ENCODE measurements around the gene KDM4B.

DNA sequence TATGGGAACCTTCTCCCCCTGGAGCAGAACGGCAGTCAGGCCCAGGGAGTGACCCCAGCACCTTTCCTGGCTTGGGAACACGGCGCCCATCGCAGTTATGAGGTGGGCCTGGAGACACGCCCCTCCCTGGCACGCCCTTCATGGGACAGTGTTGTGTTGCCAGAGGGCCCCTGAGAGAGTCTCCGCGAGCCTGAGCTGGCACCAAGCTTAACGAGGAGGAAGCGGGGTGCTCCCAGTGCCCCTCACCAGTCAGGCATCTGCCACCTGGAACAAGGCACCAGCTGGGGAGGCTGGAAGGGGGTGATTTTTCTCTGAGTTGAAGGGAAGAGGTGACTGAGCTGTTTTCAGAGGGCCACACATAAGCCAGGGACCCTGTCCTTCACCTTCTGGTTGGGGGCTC, 180.6 kb downstream of the KDM4B start:
- TF ChIP-seq SIN3A (conservative IDR thresholded peaks at IDR 0.05 in 1 of 2, IDR thresholded peaks at IDR 0.05 in 1 of 2; ENCODE audit: low read depth in 1 of 2, low read length in 2 of 2) (no peak), EP300 (IDR thresholded peaks at IDR 0.05; ENCODE audit: borderline replicate concordance in 1 of 2, low read depth in 2 of 2, low read length in 2 of 2) (no peak), RBBP5 (IDR thresholded peaks at IDR 0.05; ENCODE audit: borderline replicate concordance, low read depth, low read length) (no peak), PHF8 (conservative IDR thresholded peaks at IDR 0.05; ENCODE audit: low read depth, low read length) (no peak), POLR2A (IDR thresholded peaks at IDR 0.05; ENCODE audit: control extremely low read depth in 1 of 2, low read depth in 2 of 2, low read length in 2 of 2) (no peak), RFX5 (IDR thresholded peaks at IDR 0.05; ENCODE audit: borderline replicate concordance, low read depth, low read length) (no peak), SP1 (IDR thresholded peaks at IDR 0.05; ENCODE audit: low read depth, low read length) (no peak), EZH2 (IDR thresholded peaks at IDR 0.05; ENCODE audit: low read depth, low read length, severe bottlenecking) (no peak), TAF1 (IDR thresholded peaks at IDR 0.05; ENCODE audit: low read depth, low read length) (no peak)
- TF ChIP-seq, protein P1, sequence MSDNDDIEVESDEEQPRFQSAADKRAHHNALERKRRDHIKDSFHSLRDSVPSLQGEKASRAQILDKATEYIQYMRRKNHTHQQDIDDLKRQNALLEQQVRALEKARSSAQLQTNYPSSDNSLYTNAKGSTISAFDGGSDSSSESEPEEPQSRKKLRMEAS (IDR thresholded peaks at IDR 0.05) = no peak
- TF ChIP-seq, protein P2, sequence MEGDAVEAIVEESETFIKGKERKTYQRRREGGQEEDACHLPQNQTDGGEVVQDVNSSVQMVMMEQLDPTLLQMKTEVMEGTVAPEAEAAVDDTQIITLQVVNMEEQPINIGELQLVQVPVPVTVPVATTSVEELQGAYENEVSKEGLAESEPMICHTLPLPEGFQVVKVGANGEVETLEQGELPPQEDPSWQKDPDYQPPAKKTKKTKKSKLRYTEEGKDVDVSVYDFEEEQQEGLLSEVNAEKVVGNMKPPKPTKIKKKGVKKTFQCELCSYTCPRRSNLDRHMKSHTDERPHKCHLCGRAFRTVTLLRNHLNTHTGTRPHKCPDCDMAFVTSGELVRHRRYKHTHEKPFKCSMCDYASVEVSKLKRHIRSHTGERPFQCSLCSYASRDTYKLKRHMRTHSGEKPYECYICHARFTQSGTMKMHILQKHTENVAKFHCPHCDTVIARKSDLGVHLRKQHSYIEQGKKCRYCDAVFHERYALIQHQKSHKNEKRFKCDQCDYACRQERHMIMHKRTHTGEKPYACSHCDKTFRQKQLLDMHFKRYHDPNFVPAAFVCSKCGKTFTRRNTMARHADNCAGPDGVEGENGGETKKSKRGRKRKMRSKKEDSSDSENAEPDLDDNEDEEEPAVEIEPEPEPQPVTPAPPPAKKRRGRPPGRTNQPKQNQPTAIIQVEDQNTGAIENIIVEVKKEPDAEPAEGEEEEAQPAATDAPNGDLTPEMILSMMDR (IDR thresholded peaks at IDR 0.05; ENCODE audit: control extremely low read depth in 1 of 3, insufficient read depth in 1 of 3, low read depth in 1 of 3, low read length in 3 of 3) = no peak
- TF ChIP-seq, protein P3, sequence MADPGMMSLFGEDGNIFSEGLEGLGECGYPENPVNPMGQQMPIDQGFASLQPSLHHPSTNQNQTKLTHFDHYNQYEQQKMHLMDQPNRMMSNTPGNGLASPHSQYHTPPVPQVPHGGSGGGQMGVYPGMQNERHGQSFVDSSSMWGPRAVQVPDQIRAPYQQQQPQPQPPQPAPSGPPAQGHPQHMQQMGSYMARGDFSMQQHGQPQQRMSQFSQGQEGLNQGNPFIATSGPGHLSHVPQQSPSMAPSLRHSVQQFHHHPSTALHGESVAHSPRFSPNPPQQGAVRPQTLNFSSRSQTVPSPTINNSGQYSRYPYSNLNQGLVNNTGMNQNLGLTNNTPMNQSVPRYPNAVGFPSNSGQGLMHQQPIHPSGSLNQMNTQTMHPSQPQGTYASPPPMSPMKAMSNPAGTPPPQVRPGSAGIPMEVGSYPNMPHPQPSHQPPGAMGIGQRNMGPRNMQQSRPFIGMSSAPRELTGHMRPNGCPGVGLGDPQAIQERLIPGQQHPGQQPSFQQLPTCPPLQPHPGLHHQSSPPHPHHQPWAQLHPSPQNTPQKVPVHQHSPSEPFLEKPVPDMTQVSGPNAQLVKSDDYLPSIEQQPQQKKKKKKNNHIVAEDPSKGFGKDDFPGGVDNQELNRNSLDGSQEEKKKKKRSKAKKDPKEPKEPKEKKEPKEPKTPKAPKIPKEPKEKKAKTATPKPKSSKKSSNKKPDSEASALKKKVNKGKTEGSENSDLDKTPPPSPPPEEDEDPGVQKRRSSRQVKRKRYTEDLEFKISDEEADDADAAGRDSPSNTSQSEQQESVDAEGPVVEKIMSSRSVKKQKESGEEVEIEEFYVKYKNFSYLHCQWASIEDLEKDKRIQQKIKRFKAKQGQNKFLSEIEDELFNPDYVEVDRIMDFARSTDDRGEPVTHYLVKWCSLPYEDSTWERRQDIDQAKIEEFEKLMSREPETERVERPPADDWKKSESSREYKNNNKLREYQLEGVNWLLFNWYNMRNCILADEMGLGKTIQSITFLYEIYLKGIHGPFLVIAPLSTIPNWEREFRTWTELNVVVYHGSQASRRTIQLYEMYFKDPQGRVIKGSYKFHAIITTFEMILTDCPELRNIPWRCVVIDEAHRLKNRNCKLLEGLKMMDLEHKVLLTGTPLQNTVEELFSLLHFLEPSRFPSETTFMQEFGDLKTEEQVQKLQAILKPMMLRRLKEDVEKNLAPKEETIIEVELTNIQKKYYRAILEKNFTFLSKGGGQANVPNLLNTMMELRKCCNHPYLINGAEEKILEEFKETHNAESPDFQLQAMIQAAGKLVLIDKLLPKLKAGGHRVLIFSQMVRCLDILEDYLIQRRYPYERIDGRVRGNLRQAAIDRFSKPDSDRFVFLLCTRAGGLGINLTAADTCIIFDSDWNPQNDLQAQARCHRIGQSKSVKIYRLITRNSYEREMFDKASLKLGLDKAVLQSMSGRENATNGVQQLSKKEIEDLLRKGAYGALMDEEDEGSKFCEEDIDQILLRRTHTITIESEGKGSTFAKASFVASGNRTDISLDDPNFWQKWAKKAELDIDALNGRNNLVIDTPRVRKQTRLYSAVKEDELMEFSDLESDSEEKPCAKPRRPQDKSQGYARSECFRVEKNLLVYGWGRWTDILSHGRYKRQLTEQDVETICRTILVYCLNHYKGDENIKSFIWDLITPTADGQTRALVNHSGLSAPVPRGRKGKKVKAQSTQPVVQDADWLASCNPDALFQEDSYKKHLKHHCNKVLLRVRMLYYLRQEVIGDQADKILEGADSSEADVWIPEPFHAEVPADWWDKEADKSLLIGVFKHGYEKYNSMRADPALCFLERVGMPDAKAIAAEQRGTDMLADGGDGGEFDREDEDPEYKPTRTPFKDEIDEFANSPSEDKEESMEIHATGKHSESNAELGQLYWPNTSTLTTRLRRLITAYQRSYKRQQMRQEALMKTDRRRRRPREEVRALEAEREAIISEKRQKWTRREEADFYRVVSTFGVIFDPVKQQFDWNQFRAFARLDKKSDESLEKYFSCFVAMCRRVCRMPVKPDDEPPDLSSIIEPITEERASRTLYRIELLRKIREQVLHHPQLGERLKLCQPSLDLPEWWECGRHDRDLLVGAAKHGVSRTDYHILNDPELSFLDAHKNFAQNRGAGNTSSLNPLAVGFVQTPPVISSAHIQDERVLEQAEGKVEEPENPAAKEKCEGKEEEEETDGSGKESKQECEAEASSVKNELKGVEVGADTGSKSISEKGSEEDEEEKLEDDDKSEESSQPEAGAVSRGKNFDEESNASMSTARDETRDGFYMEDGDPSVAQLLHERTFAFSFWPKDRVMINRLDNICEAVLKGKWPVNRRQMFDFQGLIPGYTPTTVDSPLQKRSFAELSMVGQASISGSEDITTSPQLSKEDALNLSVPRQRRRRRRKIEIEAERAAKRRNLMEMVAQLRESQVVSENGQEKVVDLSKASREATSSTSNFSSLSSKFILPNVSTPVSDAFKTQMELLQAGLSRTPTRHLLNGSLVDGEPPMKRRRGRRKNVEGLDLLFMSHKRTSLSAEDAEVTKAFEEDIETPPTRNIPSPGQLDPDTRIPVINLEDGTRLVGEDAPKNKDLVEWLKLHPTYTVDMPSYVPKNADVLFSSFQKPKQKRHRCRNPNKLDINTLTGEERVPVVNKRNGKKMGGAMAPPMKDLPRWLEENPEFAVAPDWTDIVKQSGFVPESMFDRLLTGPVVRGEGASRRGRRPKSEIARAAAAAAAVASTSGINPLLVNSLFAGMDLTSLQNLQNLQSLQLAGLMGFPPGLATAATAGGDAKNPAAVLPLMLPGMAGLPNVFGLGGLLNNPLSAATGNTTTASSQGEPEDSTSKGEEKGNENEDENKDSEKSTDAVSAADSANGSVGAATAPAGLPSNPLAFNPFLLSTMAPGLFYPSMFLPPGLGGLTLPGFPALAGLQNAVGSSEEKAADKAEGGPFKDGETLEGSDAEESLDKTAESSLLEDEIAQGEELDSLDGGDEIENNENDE (IDR thresholded peaks at IDR 0.05; ENCODE audit: insufficient replicate concordance, low read length) = no peak
